ENCODE measurements around the gene ABT1.

The ABT1 gene

DNA sequence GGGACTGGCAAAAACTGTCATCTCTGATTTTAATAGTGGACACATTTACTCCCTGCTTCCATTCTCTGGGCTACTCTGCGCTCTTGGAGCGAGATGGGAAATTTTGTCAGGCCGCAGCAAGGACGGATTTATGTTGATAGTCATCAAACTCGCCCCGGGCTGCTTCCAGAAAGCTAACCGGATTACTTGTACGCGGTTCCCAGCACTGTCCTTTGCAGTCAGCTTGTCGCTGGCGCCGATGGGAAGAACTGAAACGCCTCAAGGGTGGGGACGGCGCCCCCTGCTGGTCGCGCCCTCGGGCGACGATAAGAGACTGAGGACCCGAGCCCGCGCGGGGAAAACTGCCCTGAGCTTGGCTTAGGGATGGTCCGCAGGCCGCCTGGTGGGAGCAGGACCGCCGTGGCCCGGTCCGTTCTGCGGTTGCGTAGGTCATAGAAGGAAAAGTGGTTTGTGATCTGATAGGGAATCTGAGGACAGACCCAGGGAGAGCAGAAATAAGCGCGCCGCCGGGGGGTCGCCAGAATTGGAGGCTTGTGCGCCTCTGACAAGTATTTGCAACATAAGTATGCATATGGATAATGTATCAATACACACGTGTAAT is 984 bp upstream of the ABT1 start:
- peak; percentile 65 for DNase-seq (ENCODE audit: low read depth)
- TF ChIP-seq, protein P1, sequence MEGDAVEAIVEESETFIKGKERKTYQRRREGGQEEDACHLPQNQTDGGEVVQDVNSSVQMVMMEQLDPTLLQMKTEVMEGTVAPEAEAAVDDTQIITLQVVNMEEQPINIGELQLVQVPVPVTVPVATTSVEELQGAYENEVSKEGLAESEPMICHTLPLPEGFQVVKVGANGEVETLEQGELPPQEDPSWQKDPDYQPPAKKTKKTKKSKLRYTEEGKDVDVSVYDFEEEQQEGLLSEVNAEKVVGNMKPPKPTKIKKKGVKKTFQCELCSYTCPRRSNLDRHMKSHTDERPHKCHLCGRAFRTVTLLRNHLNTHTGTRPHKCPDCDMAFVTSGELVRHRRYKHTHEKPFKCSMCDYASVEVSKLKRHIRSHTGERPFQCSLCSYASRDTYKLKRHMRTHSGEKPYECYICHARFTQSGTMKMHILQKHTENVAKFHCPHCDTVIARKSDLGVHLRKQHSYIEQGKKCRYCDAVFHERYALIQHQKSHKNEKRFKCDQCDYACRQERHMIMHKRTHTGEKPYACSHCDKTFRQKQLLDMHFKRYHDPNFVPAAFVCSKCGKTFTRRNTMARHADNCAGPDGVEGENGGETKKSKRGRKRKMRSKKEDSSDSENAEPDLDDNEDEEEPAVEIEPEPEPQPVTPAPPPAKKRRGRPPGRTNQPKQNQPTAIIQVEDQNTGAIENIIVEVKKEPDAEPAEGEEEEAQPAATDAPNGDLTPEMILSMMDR (IDR thresholded peaks at IDR 0.05; ENCODE audit: control insufficient read depth, extremely low read depth, insufficient read depth) = peak; percentile 81
- peak overlapping the region; percentile 96 for H3K4me3 ChIP-seq (ENCODE audit: low read depth, low read length)

DNA sequence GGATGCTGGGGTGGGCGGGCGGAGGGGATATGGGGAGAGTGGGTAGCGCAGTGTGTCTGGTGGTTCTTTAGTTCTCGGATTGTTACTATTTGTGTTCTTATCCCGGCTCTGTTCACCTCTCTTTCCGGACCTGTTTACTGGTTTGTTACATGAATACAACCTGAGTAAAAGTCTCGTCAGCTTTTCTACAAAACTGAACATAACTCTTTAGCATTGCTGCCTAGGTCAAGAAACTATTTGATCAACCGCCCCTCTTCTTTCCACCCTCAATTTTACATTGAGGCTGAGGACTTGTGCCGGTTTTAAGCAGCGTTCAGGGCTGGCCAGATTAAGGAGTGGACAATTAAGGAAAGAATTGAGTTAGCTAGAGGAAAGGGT is 625 bp downstream of the ABT1 start:
- no peak for DNase-seq (ENCODE audit: low read depth)
- TF ChIP-seq, protein P1 (IDR thresholded peaks at IDR 0.05; ENCODE audit: control insufficient read depth, extremely low read depth, insufficient read depth) = no peak
- H3K4me3 ChIP-seq (ENCODE audit: low read depth, low read length) = peak overlapping the region; percentile 96

DNA sequence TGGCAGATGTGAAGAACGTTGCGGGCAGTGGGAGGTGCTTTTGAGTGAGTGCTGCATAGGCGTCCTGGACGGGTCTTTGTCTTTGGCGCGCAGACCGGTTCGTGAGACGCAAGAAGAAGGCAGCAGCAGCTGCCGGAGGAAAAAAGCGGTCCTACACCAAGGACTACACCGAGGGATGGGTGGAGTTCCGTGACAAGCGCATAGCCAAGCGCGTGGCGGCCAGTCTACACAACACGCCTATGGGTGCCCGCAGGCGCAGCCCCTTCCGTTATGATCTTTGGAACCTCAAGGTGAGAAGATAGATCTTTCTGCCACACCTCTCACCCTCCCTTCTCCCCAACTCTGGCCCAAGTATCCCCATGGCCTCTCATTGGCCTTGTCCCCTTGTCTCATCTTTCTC is 1.1 kb downstream of the ABT1 start:
- H3K4me3 ChIP-seq (ENCODE audit: low read depth, low read length) = peak overlapping the region; percentile 96
- TF ChIP-seq, protein P1 (IDR thresholded peaks at IDR 0.05; ENCODE audit: control insufficient read depth, extremely low read depth, insufficient read depth) = no peak
- no peak for DNase-seq (ENCODE audit: low read depth)

DNA sequence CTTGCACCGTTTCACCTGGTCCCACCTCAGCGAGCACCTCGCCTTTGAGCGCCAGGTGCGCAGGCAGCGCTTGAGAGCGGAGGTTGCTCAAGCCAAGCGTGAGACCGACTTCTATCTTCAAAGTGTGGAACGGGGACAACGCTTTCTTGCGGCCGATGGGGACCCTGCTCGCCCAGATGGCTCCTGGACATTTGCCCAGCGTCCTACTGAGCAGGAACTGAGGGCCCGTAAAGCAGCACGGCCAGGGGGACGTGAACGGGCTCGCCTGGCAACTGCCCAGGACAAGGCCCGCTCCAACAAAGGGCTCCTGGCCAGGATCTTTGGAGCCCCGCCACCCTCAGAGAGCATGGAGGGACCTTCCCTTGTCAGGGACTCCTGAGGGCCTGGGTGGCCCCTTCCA is 1.5 kb downstream of the ABT1 start:
- no peak for DNase-seq (ENCODE audit: low read depth)
- TF ChIP-seq, protein P1 (IDR thresholded peaks at IDR 0.05; ENCODE audit: control insufficient read depth, extremely low read depth, insufficient read depth) = no peak
- H3K4me3 ChIP-seq (ENCODE audit: low read depth, low read length) = peak overlapping the region; percentile 96

DNA sequence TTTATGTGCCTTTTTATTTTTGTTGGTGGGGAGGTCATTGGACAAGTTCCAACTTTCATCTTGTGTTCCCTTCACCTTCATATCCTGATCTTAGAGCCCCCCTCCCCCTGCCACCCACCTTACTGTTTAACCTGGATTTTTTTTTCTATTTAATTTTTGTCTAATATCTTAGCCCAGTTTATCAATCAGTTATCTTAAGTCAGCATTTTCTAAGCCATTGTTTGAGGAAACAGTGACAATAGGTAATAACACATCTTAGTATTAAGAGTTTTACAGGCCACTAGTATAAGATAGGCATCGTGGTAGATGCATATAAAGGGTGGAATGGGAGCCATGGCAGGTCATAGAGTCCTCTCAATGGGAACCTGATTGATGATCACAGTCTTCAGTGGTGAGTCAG is 2.4 kb downstream of the ABT1 start:
- TF ChIP-seq, protein P1 (IDR thresholded peaks at IDR 0.05; ENCODE audit: control insufficient read depth, extremely low read depth, insufficient read depth) = no peak
- no peak overlapping the region for H3K4me3 ChIP-seq (ENCODE audit: low read depth, low read length)
- no peak for DNase-seq (ENCODE audit: low read depth)

DNA sequence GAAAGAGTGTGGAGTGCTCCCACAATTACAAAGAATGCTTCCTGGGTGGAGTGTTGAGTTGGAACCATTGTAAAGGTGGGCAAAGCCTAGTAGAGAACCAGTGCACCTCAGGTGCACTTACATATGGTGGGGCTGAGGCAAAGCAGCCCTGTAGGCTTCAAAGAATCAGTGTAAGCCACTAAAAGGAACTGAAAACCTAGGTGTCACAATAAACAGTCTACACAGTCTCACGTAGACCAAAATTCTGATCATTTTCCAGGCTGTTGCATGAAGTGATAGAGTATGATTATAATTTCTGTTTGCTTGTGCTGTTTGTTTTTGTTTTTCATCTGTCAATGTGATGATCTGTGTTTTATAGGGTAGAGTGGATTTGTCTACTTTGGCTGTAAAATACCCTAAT is 2.8 kb downstream of the ABT1 start:
- no peak for DNase-seq (ENCODE audit: low read depth)
- H3K4me3 ChIP-seq (ENCODE audit: low read depth, low read length) = no peak overlapping the region
- TF ChIP-seq, protein P1 (IDR thresholded peaks at IDR 0.05; ENCODE audit: control insufficient read depth, extremely low read depth, insufficient read depth) = no peak

DNA sequence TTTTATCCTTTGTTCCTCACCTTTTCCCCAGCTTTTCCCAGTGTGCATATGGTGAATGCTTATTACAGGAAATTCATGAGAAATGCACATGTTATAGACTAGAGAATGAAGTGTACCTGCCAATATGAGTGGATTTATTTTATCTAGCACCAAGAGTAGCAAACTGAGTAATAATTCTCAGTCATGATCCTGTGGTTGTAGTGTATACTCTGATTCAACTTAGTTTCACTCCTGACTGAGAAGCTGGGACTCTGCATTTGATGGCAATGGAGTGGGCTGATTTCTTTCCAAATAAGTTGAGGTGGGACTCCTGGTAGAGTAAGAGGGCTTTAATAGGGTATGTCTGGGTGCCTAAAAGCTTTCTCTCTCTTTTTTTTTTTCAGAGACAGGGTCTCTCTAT is 4.0 kb downstream of the ABT1 start:
- DNase-seq (ENCODE audit: low read depth) = no peak
- TF ChIP-seq, protein P1 (IDR thresholded peaks at IDR 0.05; ENCODE audit: control insufficient read depth, extremely low read depth, insufficient read depth) = no peak
- no peak overlapping the region for H3K4me3 ChIP-seq (ENCODE audit: low read depth, low read length)
